Measurements from ENCODE around the gene SLC27A4.

Gene SLC27A4

DNA sequence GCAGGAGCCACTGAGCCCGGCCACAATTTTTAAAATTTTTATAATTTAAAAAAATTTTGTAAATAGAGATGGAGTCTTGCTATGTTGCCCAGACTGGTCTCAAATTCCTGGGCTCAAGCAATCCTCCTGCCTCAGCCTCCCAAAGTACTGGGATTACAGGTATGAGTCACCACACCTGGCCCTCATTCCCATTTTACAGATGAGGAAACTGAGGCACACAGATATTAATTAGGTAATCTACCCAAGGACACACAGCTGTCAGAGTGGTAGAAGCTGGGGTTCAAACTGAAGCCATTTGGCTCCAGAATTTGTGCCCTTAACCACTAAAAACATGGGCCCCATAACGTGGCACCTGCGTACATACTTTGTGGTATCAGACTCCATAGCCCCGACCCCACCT is 25.6 kb upstream of the SLC27A4 start:
- peaks cover 0 to 2% of the 10 kb centered on the region in 2 donors for H3K9me3 ChIP-seq (replicated peaks in 1 of 2; ENCODE audit: control insufficient read depth in 2 of 2, insufficient read depth in 1 of 2, low read depth in 1 of 2, low read length in 2 of 2)
- no peak overlapping the region for H3K4me3 ChIP-seq (ENCODE audit: low read length in 2 of 2)
- no peak overlapping the region for H3K18ac ChIP-seq (ENCODE audit: low read length)
- H3K4me1 ChIP-seq (ENCODE audit: control insufficient read depth in 2 of 2, insufficient read depth in 1 of 2, low read depth in 1 of 2, low read length in 2 of 2): no peaks in the 10 kb centered on the region
- H2BK15ac ChIP-seq (ENCODE audit: low read length): no peak overlapping the region
- H3K14ac ChIP-seq (ENCODE audit: low read length): no peak overlapping the region
- no peak overlapping the region for H2BK5ac ChIP-seq (ENCODE audit: low read length)
- no peaks in the 10 kb centered on the region for H3K79me1 ChIP-seq (ENCODE audit: low read depth, low read length)
- peaks cover 39 to 71% of the 10 kb centered on the region in 2 donors for H3K36me3 ChIP-seq (replicated peaks in 1 of 2; ENCODE audit: control insufficient read depth in 2 of 2, insufficient read depth in 2 of 2, low read length in 2 of 2)
- no CpG with 5 or more reads among the region's 4 CpGs for WGBS, 2 donors (ENCODE audit: extremely low coverage in 2 of 2, insufficient read length in 2 of 2, insufficient replicate concordance in 1 of 2)
- H4K8ac ChIP-seq (ENCODE audit: low read depth, low read length): no peak overlapping the region
- H3K27me3 ChIP-seq (ENCODE audit: control insufficient read depth in 3 of 3, insufficient read depth in 3 of 3, low read depth in 1 of 3, low read length in 3 of 3): no peaks in the 10 kb centered on the region
- H4K91ac ChIP-seq (ENCODE audit: low read depth, low read length, poor library complexity): no peak overlapping the region
- H2AFZ ChIP-seq (ENCODE audit: low read length): no peak overlapping the region
- H3K27ac ChIP-seq (replicated peaks; ENCODE audit: low read length): no peak overlapping the region
- H2BK12ac ChIP-seq (ENCODE audit: low read length): no peak overlapping the region
- H3K4ac ChIP-seq (ENCODE audit: low read length): no peak overlapping the region
- no peak overlapping the region for H2BK120ac ChIP-seq (ENCODE audit: low read depth, low read length)
- H3K9ac ChIP-seq (ENCODE audit: low read depth, low read length, poor library complexity): no peak overlapping the region
- H2AK5ac ChIP-seq (ENCODE audit: low read depth, low read length): no peak overlapping the region
- DNase-seq (ENCODE audit: low spot score): no peak
- H3K23ac ChIP-seq (ENCODE audit: low read depth, low read length, poor library complexity): no peak overlapping the region
- no peak overlapping the region for H3K4me2 ChIP-seq (ENCODE audit: insufficient read depth, low read length, poor library complexity, severe bottlenecking)

DNA sequence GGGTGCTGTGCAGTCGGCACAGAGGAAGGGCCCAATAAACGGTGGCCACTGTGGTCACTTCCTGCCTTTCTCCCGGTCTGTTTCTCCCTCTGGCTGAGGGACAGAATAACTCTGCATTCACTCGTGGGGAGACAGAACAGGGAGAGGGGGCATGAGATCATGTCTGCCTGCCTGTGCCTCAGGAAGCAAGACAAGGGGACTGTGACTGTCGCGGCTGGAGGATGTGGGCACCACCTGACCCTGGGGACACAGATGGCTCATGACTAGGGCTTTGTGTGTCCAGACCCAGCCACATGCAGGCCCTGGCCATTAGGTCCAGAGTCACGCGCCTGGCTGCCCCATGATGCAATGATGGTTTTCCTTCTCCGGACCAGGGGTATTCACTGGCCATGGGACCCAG is 23.9 kb upstream of the SLC27A4 start:
- H3K14ac ChIP-seq (ENCODE audit: low read length): no peak overlapping the region
- no peak overlapping the region for H3K23ac ChIP-seq (ENCODE audit: low read depth, low read length, poor library complexity)
- H2BK120ac ChIP-seq (ENCODE audit: low read depth, low read length): no peak overlapping the region
- H3K4ac ChIP-seq (ENCODE audit: low read length): no peak overlapping the region
- no peak overlapping the region for H2BK12ac ChIP-seq (ENCODE audit: low read length)
- peak overlapping the region; percentile 72 for H3K9ac ChIP-seq (ENCODE audit: low read depth, low read length, poor library complexity)
- H3K36me3 ChIP-seq (replicated peaks in 1 of 2; ENCODE audit: control insufficient read depth in 2 of 2, insufficient read depth in 2 of 2, low read length in 2 of 2): peaks cover 23 to 69% of the 10 kb centered on the region in 2 donors
- H2AFZ ChIP-seq (ENCODE audit: low read length): no peak overlapping the region
- no peak overlapping the region for H2BK15ac ChIP-seq (ENCODE audit: low read length)
- peaks cover 1 to 3% of the 10 kb centered on the region in 2 donors for H3K4me1 ChIP-seq (ENCODE audit: control insufficient read depth in 2 of 2, insufficient read depth in 1 of 2, low read depth in 1 of 2, low read length in 2 of 2)
- H3K4me2 ChIP-seq (ENCODE audit: insufficient read depth, low read length, poor library complexity, severe bottlenecking): no peak overlapping the region
- no peaks in the 10 kb centered on the region for H3K27me3 ChIP-seq (ENCODE audit: control insufficient read depth in 3 of 3, insufficient read depth in 3 of 3, low read depth in 1 of 3, low read length in 3 of 3)
- no peak overlapping the region for H3K18ac ChIP-seq (ENCODE audit: low read length)
- H3K9me3 ChIP-seq (replicated peaks in 1 of 2; ENCODE audit: control insufficient read depth in 2 of 2, insufficient read depth in 1 of 2, low read depth in 1 of 2, low read length in 2 of 2): peaks cover 0 to 2% of the 10 kb centered on the region in 2 donors
- no peak overlapping the region for H2AK5ac ChIP-seq (ENCODE audit: low read depth, low read length)
- H4K91ac ChIP-seq (ENCODE audit: low read depth, low read length, poor library complexity): no peak overlapping the region
- no peak overlapping the region for H3K27ac ChIP-seq (replicated peaks; ENCODE audit: low read length)
- DNase-seq (ENCODE audit: low spot score): no peak
- H2BK5ac ChIP-seq (ENCODE audit: low read length): peak overlapping the region; percentile 11
- peak overlapping the region in 1 of 2 donors; percentile 14 for H3K4me3 ChIP-seq (ENCODE audit: low read length in 2 of 2)
- H4K8ac ChIP-seq (ENCODE audit: low read depth, low read length): peak overlapping the region; percentile 23
- no CpG with 5 or more reads among the region's 9 CpGs for WGBS, 2 donors (ENCODE audit: extremely low coverage in 2 of 2, insufficient read length in 2 of 2, insufficient replicate concordance in 1 of 2)
- no peaks in the 10 kb centered on the region for H3K79me1 ChIP-seq (ENCODE audit: low read depth, low read length)

DNA sequence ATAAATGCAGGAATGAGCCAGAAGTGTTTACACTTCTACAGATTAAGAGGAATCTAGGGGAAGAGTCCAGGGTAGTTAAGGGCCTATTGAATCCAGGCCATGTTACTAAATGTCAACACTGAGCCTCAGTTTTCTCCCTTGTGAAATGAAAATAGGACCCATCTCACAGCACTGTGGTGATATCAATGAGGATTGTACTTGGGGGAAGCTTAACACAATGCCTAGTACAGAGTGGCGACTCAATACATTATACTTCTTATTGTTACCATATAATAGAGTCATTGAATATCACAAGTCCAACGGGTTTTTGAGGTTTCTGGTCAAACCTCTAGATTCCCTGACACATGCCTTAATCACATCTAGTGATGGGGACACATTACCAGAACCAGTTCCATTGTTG is 22.7 kb upstream of the SLC27A4 start:
- H3K9me3 ChIP-seq (replicated peaks in 1 of 2; ENCODE audit: control insufficient read depth in 2 of 2, insufficient read depth in 1 of 2, low read depth in 1 of 2, low read length in 2 of 2): peaks cover 0 to 2% of the 10 kb centered on the region in 2 donors
- no peak overlapping the region for H4K8ac ChIP-seq (ENCODE audit: low read depth, low read length)
- peaks cover 22 to 67% of the 10 kb centered on the region in 2 donors for H3K36me3 ChIP-seq (replicated peaks in 1 of 2; ENCODE audit: control insufficient read depth in 2 of 2, insufficient read depth in 2 of 2, low read length in 2 of 2)
- no peak overlapping the region for H3K4me3 ChIP-seq (ENCODE audit: low read length in 2 of 2)
- peaks cover 2 to 4% of the 10 kb centered on the region in 2 donors for H3K4me1 ChIP-seq (ENCODE audit: control insufficient read depth in 2 of 2, insufficient read depth in 1 of 2, low read depth in 1 of 2, low read length in 2 of 2)
- no peak overlapping the region for H3K14ac ChIP-seq (ENCODE audit: low read length)
- no peak overlapping the region for H3K23ac ChIP-seq (ENCODE audit: low read depth, low read length, poor library complexity)
- DNase-seq (ENCODE audit: low spot score): no peak
- no peak overlapping the region for H3K4ac ChIP-seq (ENCODE audit: low read length)
- H2BK12ac ChIP-seq (ENCODE audit: low read length): no peak overlapping the region
- H4K91ac ChIP-seq (ENCODE audit: low read depth, low read length, poor library complexity): no peak overlapping the region
- H2AK5ac ChIP-seq (ENCODE audit: low read depth, low read length): no peak overlapping the region
- no peak overlapping the region for H3K18ac ChIP-seq (ENCODE audit: low read length)
- H3K9ac ChIP-seq (ENCODE audit: low read depth, low read length, poor library complexity): no peak overlapping the region
- H3K4me2 ChIP-seq (ENCODE audit: insufficient read depth, low read length, poor library complexity, severe bottlenecking): no peak overlapping the region
- no peak overlapping the region for H3K27ac ChIP-seq (replicated peaks; ENCODE audit: low read length)
- H3K27me3 ChIP-seq (ENCODE audit: control insufficient read depth in 3 of 3, insufficient read depth in 3 of 3, low read depth in 1 of 3, low read length in 3 of 3): no peaks in the 10 kb centered on the region
- no peak overlapping the region for H2BK120ac ChIP-seq (ENCODE audit: low read depth, low read length)
- no CpG with 5 or more reads among the region's 2 CpGs for WGBS, 2 donors (ENCODE audit: extremely low coverage in 2 of 2, insufficient read length in 2 of 2, insufficient replicate concordance in 1 of 2)
- H2BK5ac ChIP-seq (ENCODE audit: low read length): no peak overlapping the region
- no peak overlapping the region for H2AFZ ChIP-seq (ENCODE audit: low read length)
- no peak overlapping the region for H2BK15ac ChIP-seq (ENCODE audit: low read length)
- peaks cover 3% of the 10 kb centered on the region for H3K79me1 ChIP-seq (ENCODE audit: low read depth, low read length)

DNA sequence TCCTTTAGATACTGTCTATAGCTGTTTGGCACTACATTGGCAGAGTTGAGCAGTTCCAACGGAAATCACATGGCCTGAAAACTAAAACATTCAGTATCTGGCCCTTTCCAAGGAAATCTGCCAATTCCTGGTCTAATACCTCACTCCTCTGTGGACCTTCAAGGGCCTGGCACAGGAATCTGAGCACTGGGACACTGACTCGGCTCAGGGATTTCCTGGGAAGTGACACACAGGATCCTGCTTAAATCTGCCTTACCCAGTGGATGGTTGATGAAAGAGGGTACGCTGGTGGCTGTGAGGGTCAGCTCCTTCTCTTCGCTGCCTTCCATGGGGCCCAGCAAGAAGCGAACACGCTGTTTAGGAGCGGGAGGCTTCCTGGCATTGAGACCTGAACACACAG is 19.0 kb upstream of the SLC27A4 start:
- H2BK120ac ChIP-seq (ENCODE audit: low read depth, low read length): no peak overlapping the region
- H3K18ac ChIP-seq (ENCODE audit: low read length): no peak overlapping the region
- H3K4me1 ChIP-seq (ENCODE audit: control insufficient read depth in 2 of 2, insufficient read depth in 1 of 2, low read depth in 1 of 2, low read length in 2 of 2): peaks cover 5 to 9% of the 10 kb centered on the region in 2 donors
- H3K4me2 ChIP-seq (ENCODE audit: insufficient read depth, low read length, poor library complexity, severe bottlenecking): no peak overlapping the region
- H2AFZ ChIP-seq (ENCODE audit: low read length): no peak overlapping the region
- peaks cover 4% of the 10 kb centered on the region for H3K79me1 ChIP-seq (ENCODE audit: low read depth, low read length)
- no peak overlapping the region for H3K14ac ChIP-seq (ENCODE audit: low read length)
- no peak overlapping the region for H2BK5ac ChIP-seq (ENCODE audit: low read length)
- no peak overlapping the region for H4K8ac ChIP-seq (ENCODE audit: low read depth, low read length)
- no peak overlapping the region for H2BK15ac ChIP-seq (ENCODE audit: low read length)
- WGBS, 2 donors (ENCODE audit: extremely low coverage in 2 of 2, insufficient read length in 2 of 2, insufficient replicate concordance in 1 of 2): no CpG with 5 or more reads among the region's 7 CpGs
- no peaks in the 10 kb centered on the region for H3K27me3 ChIP-seq (ENCODE audit: control insufficient read depth in 3 of 3, insufficient read depth in 3 of 3, low read depth in 1 of 3, low read length in 3 of 3)
- DNase-seq (ENCODE audit: low spot score): no peak
- no peak overlapping the region for H4K91ac ChIP-seq (ENCODE audit: low read depth, low read length, poor library complexity)
- H3K4ac ChIP-seq (ENCODE audit: low read length): no peak overlapping the region
- H3K27ac ChIP-seq (replicated peaks; ENCODE audit: low read length): no peak overlapping the region
- no peaks in the 10 kb centered on the region for H3K9me3 ChIP-seq (replicated peaks in 1 of 2; ENCODE audit: control insufficient read depth in 2 of 2, insufficient read depth in 1 of 2, low read depth in 1 of 2, low read length in 2 of 2)
- H2BK12ac ChIP-seq (ENCODE audit: low read length): no peak overlapping the region
- no peak overlapping the region for H3K23ac ChIP-seq (ENCODE audit: low read depth, low read length, poor library complexity)
- peak overlapping the region in 1 of 2 donors; percentile 70 for H3K4me3 ChIP-seq (ENCODE audit: low read length in 2 of 2)
- H3K36me3 ChIP-seq (replicated peaks in 1 of 2; ENCODE audit: control insufficient read depth in 2 of 2, insufficient read depth in 2 of 2, low read length in 2 of 2): peaks cover 28 to 61% of the 10 kb centered on the region in 2 donors
- no peak overlapping the region for H3K9ac ChIP-seq (ENCODE audit: low read depth, low read length, poor library complexity)
- no peak overlapping the region for H2AK5ac ChIP-seq (ENCODE audit: low read depth, low read length)
